ENCODE data around the gene HEG1.

The HEG1 gene

GRCh38 chr3:125023833-125024555, 31.8 kb downstream of the HEG1 start:
- Histone ChIP-seq H3K4me1 (ENCODE audit: control insufficient read depth, insufficient read depth, low read length) (no peaks in the 10 kb centered on the region), H3K4me3 (ENCODE audit: low read depth, low read length) (no peak overlapping the region), H3K9ac (ENCODE audit: low read depth, low read length) (no peak overlapping the region), H3K36me3 (ENCODE audit: control insufficient read depth, insufficient read depth, low read length) (peaks cover 13% of the 10 kb centered on the region), H3K9me3 (ENCODE audit: control insufficient read depth, insufficient read depth, low read length) (no peaks in the 10 kb centered on the region), H3K27me3 (ENCODE audit: control insufficient read depth, insufficient read depth, low read length) (no peaks in the 10 kb centered on the region)

GRCh38 chr3:125022206-125022605, 33.6 kb downstream of the HEG1 start:
- Histone ChIP-seq H3K9me3 (ENCODE audit: control insufficient read depth, insufficient read depth, low read length) (no peaks in the 10 kb centered on the region), H3K36me3 (ENCODE audit: control insufficient read depth, insufficient read depth, low read length) (peaks cover 10% of the 10 kb centered on the region)

GRCh38 chr3:125019271-125019670, 36.5 kb downstream of the HEG1 start:
- Histone ChIP-seq H3K27me3 (ENCODE audit: control insufficient read depth, insufficient read depth, low read length) (no peaks in the 10 kb centered on the region), H3K4me3 (ENCODE audit: low read depth, low read length) (no peak overlapping the region), H3K9me3 (ENCODE audit: control insufficient read depth, insufficient read depth, low read length) (no peaks in the 10 kb centered on the region), H3K4me1 (ENCODE audit: control insufficient read depth, insufficient read depth, low read length) (no peaks in the 10 kb centered on the region), H3K36me3 (ENCODE audit: control insufficient read depth, insufficient read depth, low read length) (peaks cover 3% of the 10 kb centered on the region), H3K9ac (ENCODE audit: low read depth, low read length) (no peak overlapping the region)

More at GRCh38 chr3:125022206-125022605, 33.6 kb downstream of the HEG1 start:
- Histone ChIP-seq H3K27me3 (ENCODE audit: control insufficient read depth, insufficient read depth, low read length) (no peaks in the 10 kb centered on the region), H3K4me3 (ENCODE audit: low read depth, low read length) (no peak overlapping the region), H3K4me1 (ENCODE audit: control insufficient read depth, insufficient read depth, low read length) (no peaks in the 10 kb centered on the region), H3K9ac (ENCODE audit: low read depth, low read length) (no peak overlapping the region)

- H3K9me3 ChIP-seq (ENCODE audit: control insufficient read depth, insufficient read depth, low read length), result no peaks in the 10 kb centered on the region
- no peaks in the 10 kb centered on the region for H3K27me3 ChIP-seq (ENCODE audit: control insufficient read depth, insufficient read depth, low read length)
- no peak overlapping the region for H3K4me3 ChIP-seq (ENCODE audit: low read depth, low read length)
- H3K4me1 ChIP-seq (ENCODE audit: control insufficient read depth, insufficient read depth, low read length), result no peaks in the 10 kb centered on the region
- H3K36me3 ChIP-seq (ENCODE audit: control insufficient read depth, insufficient read depth, low read length), result peaks cover 14% of the 10 kb centered on the region
- H3K9ac ChIP-seq (ENCODE audit: low read depth, low read length), result no peak overlapping the region
Observed at GRCh38 chr3:125017406-125017805, 38.4 kb downstream of the HEG1 start.

GRCh38 chr3:125014570-125015179, 41.1 kb downstream of the HEG1 start:
- H3K4me1 ChIP-seq (ENCODE audit: control insufficient read depth, insufficient read depth, low read length), result no peaks in the 10 kb centered on the region
- H3K9ac ChIP-seq (ENCODE audit: low read depth, low read length), result no peak overlapping the region
- H3K27me3 ChIP-seq (ENCODE audit: control insufficient read depth, insufficient read depth, low read length), result no peaks in the 10 kb centered on the region
- H3K4me3 ChIP-seq (ENCODE audit: low read depth, low read length), result no peak overlapping the region
- H3K36me3 ChIP-seq (ENCODE audit: control insufficient read depth, insufficient read depth, low read length), result peaks cover 14% of the 10 kb centered on the region
- H3K9me3 ChIP-seq (ENCODE audit: control insufficient read depth, insufficient read depth, low read length), result no peaks in the 10 kb centered on the region

- H3K9me3 ChIP-seq (ENCODE audit: control insufficient read depth, insufficient read depth, low read length), result no peaks in the 10 kb centered on the region
- H3K4me3 ChIP-seq (ENCODE audit: low read depth, low read length), result no peak overlapping the region
- H3K9ac ChIP-seq (ENCODE audit: low read depth, low read length), result no peak overlapping the region
- H3K27me3 ChIP-seq (ENCODE audit: control insufficient read depth, insufficient read depth, low read length), result no peaks in the 10 kb centered on the region
- no peaks in the 10 kb centered on the region for H3K4me1 ChIP-seq (ENCODE audit: control insufficient read depth, insufficient read depth, low read length)
- H3K36me3 ChIP-seq (ENCODE audit: control insufficient read depth, insufficient read depth, low read length), result peaks cover 12% of the 10 kb centered on the region
Observed at GRCh38 chr3:125013095-125013494, 42.7 kb downstream of the HEG1 start.

GRCh38 chr3:125011941-125012340, 43.9 kb downstream of the HEG1 start:
- no peak overlapping the region for H3K9ac ChIP-seq (ENCODE audit: low read depth, low read length)
- H3K27me3 ChIP-seq (ENCODE audit: control insufficient read depth, insufficient read depth, low read length), result no peaks in the 10 kb centered on the region
- no peak overlapping the region for H3K4me3 ChIP-seq (ENCODE audit: low read depth, low read length)
- H3K36me3 ChIP-seq (ENCODE audit: control insufficient read depth, insufficient read depth, low read length), result peaks cover 12% of the 10 kb centered on the region
- H3K9me3 ChIP-seq (ENCODE audit: control insufficient read depth, insufficient read depth, low read length), result no peaks in the 10 kb centered on the region
- H3K4me1 ChIP-seq (ENCODE audit: control insufficient read depth, insufficient read depth, low read length), result no peaks in the 10 kb centered on the region

- Histone ChIP-seq H3K9me3 (ENCODE audit: control insufficient read depth, insufficient read depth, low read length) (no peaks in the 10 kb centered on the region), H3K27me3 (ENCODE audit: control insufficient read depth, insufficient read depth, low read length) (no peaks in the 10 kb centered on the region), H3K9ac (ENCODE audit: low read depth, low read length) (no peak overlapping the region), H3K4me3 (ENCODE audit: low read depth, low read length) (no peak overlapping the region), H3K36me3 (ENCODE audit: control insufficient read depth, insufficient read depth, low read length) (peaks cover 12% of the 10 kb centered on the region), H3K4me1 (ENCODE audit: control insufficient read depth, insufficient read depth, low read length) (peaks cover 6% of the 10 kb centered on the region)
Observed at GRCh38 chr3:125010393-125010792, 45.4 kb downstream of the HEG1 start.

- no peak overlapping the region for H3K9ac ChIP-seq (ENCODE audit: low read depth, low read length)
- H3K27me3 ChIP-seq (ENCODE audit: control insufficient read depth, insufficient read depth, low read length), result no peaks in the 10 kb centered on the region
- H3K36me3 ChIP-seq (ENCODE audit: control insufficient read depth, insufficient read depth, low read length), result peaks cover 12% of the 10 kb centered on the region
- no peak overlapping the region for H3K4me3 ChIP-seq (ENCODE audit: low read depth, low read length)
- no peaks in the 10 kb centered on the region for H3K9me3 ChIP-seq (ENCODE audit: control insufficient read depth, insufficient read depth, low read length)
- peaks cover 6% of the 10 kb centered on the region for H3K4me1 ChIP-seq (ENCODE audit: control insufficient read depth, insufficient read depth, low read length)
Observed at GRCh38 chr3:125008766-125009165, 47.0 kb downstream of the HEG1 start.

- Histone ChIP-seq H3K36me3 (ENCODE audit: control insufficient read depth, insufficient read depth, low read length) (peaks cover 3% of the 10 kb centered on the region), H3K9ac (ENCODE audit: low read depth, low read length) (no peak overlapping the region)
Observed at GRCh38 chr3:125006291-125006731, 49.5 kb downstream of the HEG1 start.

GRCh38 chr3:125005676-125006075, 50.1 kb downstream of the HEG1 start:
- Histone ChIP-seq H3K9me3 (ENCODE audit: control insufficient read depth, insufficient read depth, low read length) (no peaks in the 10 kb centered on the region), H3K27me3 (ENCODE audit: control insufficient read depth, insufficient read depth, low read length) (no peaks in the 10 kb centered on the region), H3K4me3 (ENCODE audit: low read depth, low read length) (no peak overlapping the region), H3K9ac (ENCODE audit: low read depth, low read length) (no peak overlapping the region), H3K4me1 (ENCODE audit: control insufficient read depth, insufficient read depth, low read length) (peaks cover 6% of the 10 kb centered on the region), H3K36me3 (ENCODE audit: control insufficient read depth, insufficient read depth, low read length) (peaks cover 3% of the 10 kb centered on the region)

More at GRCh38 chr3:125006291-125006731, 49.5 kb downstream of the HEG1 start:
- H3K4me3 ChIP-seq (ENCODE audit: low read depth, low read length), result no peak overlapping the region
- H3K4me1 ChIP-seq (ENCODE audit: control insufficient read depth, insufficient read depth, low read length), result peaks cover 6% of the 10 kb centered on the region
- H3K9me3 ChIP-seq (ENCODE audit: control insufficient read depth, insufficient read depth, low read length), result no peaks in the 10 kb centered on the region
- no peaks in the 10 kb centered on the region for H3K27me3 ChIP-seq (ENCODE audit: control insufficient read depth, insufficient read depth, low read length)

- no peak overlapping the region for H3K4me3 ChIP-seq (ENCODE audit: low read depth, low read length)
- H3K27me3 ChIP-seq (ENCODE audit: control insufficient read depth, insufficient read depth, low read length), result no peaks in the 10 kb centered on the region
- H3K4me1 ChIP-seq (ENCODE audit: control insufficient read depth, insufficient read depth, low read length), result peaks cover 8% of the 10 kb centered on the region
- no peaks in the 10 kb centered on the region for H3K9me3 ChIP-seq (ENCODE audit: control insufficient read depth, insufficient read depth, low read length)
- no peak overlapping the region for H3K9ac ChIP-seq (ENCODE audit: low read depth, low read length)
- H3K36me3 ChIP-seq (ENCODE audit: control insufficient read depth, insufficient read depth, low read length), result peaks cover 3% of the 10 kb centered on the region
Observed at GRCh38 chr3:125005222-125005621, 50.6 kb downstream of the HEG1 start.
